Fibroblast of upper back skin (primary cell): ENCODE measurements around the gene ESRRB.

ENCODE experiments used
- DNase-seq: peaks from one replicate; pipeline ENCODE4 v3.0.0-alpha.2; 2013

ESRRB gene

DNA sequence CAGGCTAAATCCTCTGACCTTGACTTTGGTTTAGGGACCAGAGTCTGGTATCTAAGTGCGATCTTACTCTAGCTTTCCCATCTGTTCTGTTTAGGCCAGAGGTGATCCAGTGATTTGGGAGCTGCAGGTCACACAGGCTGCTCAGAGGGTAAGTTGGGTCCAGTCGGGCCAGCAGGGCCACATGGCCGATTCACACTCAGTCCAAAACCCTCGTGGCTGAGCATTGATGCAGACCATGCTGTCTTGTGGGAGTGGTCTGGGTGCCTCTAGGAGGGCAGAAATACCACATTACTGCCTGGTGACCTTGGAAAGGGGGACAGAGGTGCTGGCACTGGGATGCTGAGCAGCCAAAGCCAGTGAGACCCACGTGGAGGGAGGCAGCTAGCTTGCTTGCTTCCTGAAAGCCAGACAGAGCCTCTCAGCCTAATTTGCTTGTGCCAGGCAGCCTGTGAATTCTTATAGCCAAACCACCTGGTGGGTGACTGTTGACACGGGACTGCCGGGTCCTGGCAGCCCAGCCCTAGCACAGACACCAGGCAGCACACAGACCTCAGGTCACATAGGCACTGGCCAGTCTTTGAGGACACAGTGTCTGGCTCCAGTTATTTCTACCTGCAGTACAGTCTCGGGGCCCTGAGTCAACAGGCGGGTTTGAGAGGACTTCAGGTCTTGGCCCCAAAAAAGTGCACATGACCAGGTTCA is 31.7 kb downstream of the ESRRB start:
- DNase-seq: no peak

GRCh38 chr14:76408877-76409276 is 32.9 kb downstream of the ESRRB start:
- DNase-seq: no peak

GRCh38 chr14:76412501-76412900 is 36.6 kb downstream of the ESRRB start:
- no peak for DNase-seq

GRCh38 chr14:76413106-76413961 is 37.4 kb downstream of the ESRRB start:
- no peak for DNase-seq

- no peak for DNase-seq
Measured at GRCh38 chr14:76413962-76414600, 38.1 kb downstream of the ESRRB start.

- no peak for DNase-seq
Measured at GRCh38 chr14:76419399-76419798, 43.5 kb downstream of the ESRRB start.

GRCh38 chr14:76420827-76421226 is 44.9 kb downstream of the ESRRB start:
- DNase-seq: no peak

GRCh38 chr14:76421662-76422061 is 45.7 kb downstream of the ESRRB start:
- no peak for DNase-seq

GRCh38 chr14:76422662-76423061 is 46.7 kb downstream of the ESRRB start:
- DNase-seq: no peak

DNA sequence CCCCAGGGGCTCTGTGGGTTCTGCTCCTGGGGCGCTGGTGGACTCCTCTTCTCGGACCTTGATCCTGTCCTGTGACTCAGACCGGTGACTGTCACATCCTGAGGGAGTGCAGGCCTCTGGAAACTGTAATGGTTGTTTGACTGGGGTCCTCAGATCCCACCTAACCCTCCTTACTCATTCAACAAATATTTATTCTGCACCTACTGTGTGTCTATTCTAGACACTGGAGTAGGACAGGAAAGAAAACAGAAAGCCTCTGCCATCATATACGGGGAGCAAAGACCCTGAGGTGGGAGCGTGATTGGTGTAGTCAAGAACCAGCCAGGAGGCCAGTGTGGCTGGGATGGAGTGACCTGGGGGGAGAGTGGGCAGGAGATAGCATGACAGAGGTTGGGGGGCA is 47.6 kb downstream of the ESRRB start:
- no peak for DNase-seq

- DNase-seq: no peak
Measured at GRCh38 chr14:76424359-76424758, 48.4 kb downstream of the ESRRB start.

GRCh38 chr14:76426161-76426696 is 50.3 kb downstream of the ESRRB start:
- no peak for DNase-seq

DNA sequence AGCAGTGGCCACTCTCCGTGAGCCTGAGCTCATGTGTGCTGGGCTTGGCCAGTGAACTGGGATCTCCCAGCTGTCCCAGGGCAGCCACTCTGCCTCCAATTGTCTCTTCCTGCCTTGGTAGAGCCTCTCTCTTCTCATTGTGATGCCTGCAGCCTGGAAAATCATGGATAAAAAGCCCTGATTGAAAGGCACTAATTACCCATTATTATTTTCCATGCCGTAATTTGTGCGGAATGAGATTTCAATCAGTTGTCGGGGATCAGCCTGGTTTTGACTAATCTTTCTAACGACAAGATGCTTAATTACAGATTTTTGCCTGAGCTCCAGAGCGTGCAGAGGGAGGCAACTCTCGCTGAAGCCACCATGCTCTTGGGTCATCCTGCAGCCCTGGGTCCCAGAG is 52.7 kb downstream of the ESRRB start:
- no peak for DNase-seq

DNA sequence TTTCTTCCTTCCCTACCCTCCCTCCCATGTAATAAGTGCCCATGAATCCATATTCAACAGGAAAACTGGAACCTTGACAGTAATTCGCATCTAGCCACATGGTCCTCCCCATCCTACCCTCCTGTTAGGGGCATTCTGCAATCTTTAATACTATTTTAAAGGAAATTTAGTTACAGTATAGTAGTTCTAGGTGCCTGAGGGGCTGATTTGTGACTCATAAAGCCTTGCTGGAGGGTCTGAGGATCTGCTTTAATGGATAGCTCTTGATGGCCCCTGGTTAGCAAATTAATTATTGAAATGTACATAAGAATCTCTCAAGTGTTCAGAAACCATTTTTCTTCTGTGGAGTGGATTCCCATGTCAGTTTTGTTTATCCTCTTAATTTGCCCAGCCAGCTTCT is 54.1 kb downstream of the ESRRB start:
- no peak for DNase-seq

GRCh38 chr14:76430475-76430980 is 54.6 kb downstream of the ESRRB start:
- no peak for DNase-seq

DNA sequence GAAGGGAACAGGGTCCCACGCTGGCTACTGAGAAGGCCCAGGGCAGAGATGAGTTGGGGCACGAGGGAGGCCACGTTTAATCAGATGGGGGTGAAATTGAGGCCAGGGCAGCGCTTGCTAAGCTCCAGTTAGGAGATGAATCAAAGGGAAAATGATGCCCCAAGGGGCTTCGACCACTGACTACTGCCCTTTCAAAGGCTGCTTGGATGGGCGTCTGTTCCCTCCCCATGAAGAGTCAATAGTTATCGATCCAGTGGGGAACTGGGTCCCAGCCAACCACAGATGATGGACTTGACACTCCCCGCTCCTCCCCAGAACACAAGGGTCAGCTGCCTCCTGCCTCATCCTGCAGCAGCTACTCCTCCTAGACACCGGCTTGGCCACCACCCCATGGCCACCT is 55.6 kb downstream of the ESRRB start:
- no peak for DNase-seq

GRCh38 chr14:76432827-76433752 is 57.2 kb downstream of the ESRRB start:
- DNase-seq: no peak

DNA sequence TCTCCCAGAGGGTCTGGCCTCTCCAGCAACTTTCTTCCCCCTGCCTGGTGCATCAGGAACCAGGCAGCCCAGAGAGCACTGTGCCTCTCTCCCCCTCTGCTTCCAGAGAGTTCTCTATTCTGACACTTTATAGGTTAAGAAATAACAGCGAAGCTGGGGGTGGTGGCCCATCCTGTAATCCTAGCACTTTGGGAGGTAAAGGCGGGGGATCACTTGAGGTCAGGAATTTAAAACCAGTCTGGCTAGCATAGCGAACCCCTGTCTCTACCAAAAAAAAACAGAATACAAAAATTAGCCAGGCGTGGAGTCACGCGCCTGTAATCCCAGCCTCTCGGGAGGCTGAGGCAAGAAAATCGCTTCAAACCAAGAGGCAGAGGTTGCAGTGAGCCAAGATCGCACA is 58.3 kb downstream of the ESRRB start:
- no peak for DNase-seq

DNA sequence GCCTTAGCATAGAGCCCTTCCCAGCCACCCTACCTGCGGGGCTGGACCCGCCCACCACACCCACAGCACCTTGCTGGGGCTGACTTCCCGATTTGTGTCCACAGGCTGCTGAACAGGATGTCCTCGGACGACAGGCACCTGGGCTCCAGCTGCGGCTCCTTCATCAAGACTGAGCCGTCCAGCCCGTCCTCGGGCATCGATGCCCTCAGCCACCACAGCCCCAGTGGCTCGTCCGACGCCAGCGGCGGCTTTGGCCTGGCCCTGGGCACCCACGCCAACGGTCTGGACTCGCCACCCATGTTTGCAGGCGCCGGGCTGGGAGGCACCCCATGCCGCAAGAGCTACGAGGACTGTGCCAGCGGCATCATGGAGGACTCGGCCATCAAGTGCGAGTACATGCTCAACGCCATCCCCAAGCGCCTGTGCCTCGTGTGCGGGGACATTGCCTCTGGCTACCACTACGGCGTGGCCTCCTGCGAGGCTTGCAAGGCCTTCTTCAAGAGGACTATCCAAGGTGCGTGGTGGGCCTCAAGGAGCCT is 63.4 kb downstream of the ESRRB start:
- DNase-seq: no peak

- DNase-seq: no peak
Measured at GRCh38 chr14:76446486-76446885, 70.5 kb downstream of the ESRRB start.

- DNase-seq: no peak
Measured at GRCh38 chr14:76446921-76447320, 71.0 kb downstream of the ESRRB start.

GRCh38 chr14:76450476-76450875 is 74.5 kb downstream of the ESRRB start:
- no peak for DNase-seq
